GM21390 (cell line): ENCODE results near the gene CEND1.
"Not testable (repeated sequence)": the region's sequence is repeated elsewhere in the genome, so short reads cannot be mapped to it uniquely, and the experiment has no call there.

ENCODE experiments used
- ATAC-seq: cut with Tn5 transposase; IDR thresholded peaks from one replicate; pipeline ENCODE4 v1.9.1; 2021; ENCODE audit not compliant: unreplicated experiment

Gene CEND1

GRCh38 chr11:765025-765801, 24.7 kb downstream of the CEND1 start:
- no peak for ATAC-seq

GRCh38 chr11:764322-765024, 25.4 kb downstream of the CEND1 start:
- no peak for ATAC-seq

GRCh38 chr11:763549-764321, 26.2 kb downstream of the CEND1 start:
- no peak for ATAC-seq

DNA sequence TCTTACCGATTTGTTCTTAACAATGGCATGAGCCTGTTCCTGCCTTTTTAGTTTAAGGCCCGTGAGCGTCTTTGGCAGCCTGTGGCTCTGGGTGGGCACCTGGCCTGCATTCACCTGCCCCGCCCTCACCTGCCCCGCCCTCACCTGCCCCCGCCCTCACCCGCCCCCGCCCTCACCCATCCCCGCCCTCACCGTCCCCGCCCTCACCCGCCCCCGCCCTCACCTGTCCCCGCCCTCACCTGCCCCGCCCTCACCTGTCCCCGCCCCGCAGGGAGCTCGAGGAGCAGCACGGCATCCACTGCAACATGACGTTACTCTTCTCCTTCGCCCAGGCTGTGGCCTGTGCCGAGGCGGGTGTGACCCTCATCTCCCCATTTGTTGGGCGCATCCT, 26.8 kb downstream of the CEND1 start:
- ATAC-seq = no peak

DNA sequence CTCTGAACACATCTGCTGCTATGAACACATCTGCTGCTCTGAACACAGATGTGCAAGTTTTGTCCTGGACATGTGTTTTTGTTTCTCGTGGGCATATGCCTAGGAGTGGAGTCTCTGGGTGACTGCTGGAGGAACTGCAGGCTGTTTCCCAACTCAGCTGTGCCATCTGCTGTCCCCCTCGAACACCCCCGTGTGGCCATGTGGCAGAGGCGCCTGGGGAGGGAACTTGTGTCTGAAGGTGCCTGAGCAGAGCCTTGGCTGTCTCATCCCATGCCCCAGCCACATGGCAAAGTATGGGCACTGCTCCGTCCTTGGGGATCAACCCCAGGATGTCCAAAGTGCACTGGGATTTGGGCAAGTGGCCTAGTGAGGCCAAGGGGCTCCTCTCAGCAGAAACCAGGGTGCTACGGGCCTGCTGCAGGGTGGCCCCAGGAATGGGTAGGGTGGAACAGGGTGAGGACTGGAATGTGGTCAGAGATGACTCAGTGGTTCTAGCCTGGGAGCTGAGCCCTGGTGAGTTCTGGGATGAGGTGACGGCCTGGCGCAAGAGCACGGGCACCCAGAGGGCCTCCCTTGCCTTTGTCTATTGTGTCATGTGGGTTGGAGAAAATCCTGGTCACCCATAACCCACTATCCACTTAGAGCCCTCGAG, 27.3 kb downstream of the CEND1 start:
- ATAC-seq = no peak

GRCh38 chr11:761526-762108, 28.3 kb downstream of the CEND1 start:
- ATAC-seq = no peak

GRCh38 chr11:760236-760635, 29.7 kb downstream of the CEND1 start:
- ATAC-seq = no peak

DNA sequence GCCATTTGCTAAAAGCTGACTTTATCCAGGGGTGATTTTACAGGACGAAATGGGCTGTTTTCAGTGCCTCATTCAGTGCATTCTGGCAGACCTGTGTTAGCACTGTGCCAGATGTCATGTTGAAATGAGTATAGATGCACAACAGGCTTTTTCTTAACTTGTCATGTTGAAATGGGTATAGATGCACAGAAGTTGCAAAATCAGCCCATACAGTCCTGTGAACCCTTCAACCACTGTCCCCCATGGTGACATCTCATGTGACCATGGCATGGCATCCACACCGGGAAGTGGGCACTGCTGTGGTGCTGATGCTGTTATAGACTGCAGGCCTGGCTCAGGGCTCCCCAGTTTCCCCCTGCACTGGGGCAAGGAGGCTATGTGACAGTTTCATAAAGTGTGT, 40.2 kb downstream of the CEND1 start:
- ATAC-seq = no peak

GRCh38 chr11:748007-748359, 41.9 kb downstream of the CEND1 start:
- peak; percentile 15 for ATAC-seq

DNA sequence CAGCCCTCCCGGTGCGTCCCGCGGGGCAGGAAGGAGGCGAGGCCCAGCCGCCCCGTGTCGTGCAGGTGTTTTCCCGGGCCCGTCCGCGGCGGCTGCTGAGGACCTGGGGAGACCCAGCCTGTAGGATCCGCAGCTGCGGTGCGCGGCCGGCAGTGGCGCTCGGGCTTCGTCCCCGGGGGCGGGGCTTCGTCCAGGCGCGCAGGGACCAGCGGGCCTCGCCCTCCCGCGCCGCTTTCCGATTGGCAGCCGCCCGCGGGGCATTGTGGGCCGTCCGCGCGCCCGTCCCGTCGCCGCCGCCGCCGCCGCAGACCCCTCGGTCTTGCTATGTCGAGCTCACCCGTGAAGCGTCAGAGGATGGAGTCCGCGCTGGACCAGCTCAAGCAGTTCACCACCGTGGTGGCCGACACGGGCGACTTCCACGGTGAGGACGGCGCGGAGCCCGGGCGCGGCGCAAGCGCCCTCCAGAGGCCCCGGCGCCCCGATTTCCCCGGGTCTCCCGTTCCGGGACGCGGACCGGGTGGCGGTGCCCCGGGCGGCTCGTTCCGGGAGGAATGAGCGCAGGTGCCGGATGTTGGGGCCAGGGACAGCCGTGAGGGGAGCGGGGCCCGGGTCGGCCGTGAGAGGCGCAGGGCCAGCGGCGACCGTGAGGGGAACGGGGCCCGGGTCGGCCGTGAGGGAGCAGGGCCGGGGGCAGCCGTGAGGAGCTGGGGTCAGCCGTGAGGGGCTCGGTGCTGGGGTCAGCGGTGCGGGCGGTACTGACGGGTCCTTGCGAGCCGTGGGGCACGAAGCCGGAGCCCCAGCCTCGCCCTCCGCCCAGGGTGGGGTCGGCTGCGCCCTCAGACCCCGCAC, 42.5 kb downstream of the CEND1 start, which contains the start of gene TALDO1:
TSS of gene TALDO1 (plus strand) at position 307 of the 849 bp plus-strand sequence. CDS start at position 325, 18 bp downstream.
- peak; percentile 87 for ATAC-seq

DNA sequence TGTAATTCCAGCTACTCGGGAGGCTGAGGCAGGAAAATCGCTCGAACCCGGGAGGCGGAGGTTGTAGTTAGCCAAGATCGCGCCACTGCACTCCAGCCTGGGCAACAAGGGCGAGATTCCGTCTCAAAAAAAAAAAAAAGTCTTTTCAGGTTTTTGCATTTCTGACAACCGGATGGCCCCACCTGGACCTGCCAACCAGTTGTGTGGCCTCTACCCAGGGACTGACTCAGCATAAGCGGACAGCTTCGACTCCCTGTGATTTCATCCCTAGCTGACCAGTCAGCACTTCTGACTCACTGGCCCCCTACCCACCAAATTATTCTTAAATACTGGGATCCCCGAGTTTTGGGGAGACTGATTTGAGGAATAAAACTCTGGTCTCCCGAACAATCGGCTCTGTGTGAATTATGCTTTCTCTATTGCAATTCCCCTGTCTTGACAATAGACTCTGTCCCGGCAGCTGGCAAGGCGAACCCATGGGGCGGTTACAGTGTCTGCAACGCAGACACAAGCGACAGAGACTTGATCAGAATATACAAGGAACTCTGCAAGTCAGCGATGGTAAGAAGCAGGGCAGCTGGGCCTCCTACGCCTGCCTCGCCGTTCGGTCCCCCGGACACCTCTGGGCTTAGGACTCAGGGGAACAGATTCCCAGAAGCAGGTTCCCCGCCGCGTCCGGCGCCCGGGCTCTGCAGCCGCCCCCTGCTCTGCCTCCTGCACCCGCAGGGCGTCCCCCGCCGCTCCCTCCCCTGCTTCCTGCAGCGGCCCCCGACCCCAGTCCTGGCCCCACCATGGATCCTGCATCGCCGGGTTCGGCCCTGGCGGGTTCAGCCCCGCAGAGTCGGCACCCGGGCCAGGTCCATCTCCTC, 43.4 kb downstream of the CEND1 start:
- ATAC-seq = peak; percentile 33

DNA sequence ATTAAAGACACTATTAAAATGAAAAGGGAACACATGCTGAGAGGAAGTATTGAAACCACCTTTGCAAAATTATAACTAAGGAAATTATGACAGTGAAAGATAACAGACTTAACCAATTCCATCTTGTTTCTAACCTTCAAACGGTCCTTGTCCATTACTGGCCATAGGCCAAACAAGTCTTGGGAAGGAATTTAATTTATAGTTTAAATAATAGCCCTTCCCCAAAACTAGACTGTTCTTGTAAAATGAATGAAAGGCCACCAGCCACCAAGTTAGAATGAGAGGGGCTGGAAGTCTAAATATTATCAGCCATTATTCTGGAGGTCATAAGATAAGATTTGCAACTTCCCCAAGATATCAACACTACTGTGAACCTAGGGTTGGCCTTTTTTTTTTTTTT, 44.5 kb downstream of the CEND1 start:
- no peak for ATAC-seq

DNA sequence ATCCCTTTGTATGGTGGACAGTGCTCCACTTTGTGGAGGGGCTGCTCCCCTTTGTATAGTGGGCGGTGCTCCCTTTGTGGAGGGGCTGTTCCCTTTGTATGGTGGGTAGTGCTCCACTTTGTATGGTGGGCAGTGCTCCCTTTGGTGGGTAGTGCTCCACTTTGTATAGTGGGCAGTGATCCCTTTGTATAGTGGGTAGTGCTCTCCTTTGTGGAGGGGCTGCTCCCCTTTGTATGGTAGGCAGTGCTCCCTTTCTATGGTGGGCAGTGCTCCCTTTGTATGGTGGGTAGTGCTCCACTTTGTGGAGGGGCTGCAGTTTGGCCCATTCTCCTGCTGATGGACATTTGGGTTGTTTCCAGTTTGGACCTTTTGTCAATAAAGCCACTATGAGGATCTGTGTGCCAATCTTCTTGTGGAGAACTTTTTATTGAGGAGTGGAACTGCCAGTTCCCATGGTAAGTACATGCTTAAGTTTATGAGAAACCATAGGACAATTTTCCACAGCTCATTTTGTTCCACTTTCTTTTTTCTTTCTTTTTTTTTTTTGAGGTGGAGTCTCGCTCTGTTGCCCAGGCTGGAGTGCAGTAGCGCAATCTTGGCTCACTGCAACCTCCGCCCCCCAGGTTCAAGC, 47.2 kb downstream of the CEND1 start:
- ATAC-seq = no peak

- ATAC-seq = no peak
Measured at GRCh38 chr11:742156-742546, 47.7 kb downstream of the CEND1 start.

GRCh38 chr11:737899-738298, 52.0 kb downstream of the CEND1 start:
- ATAC-seq = not testable (repeated sequence)

GRCh38 chr11:737366-737765, 52.5 kb downstream of the CEND1 start:
- no peak for ATAC-seq
